AG04450 (cell line): Measurements from ENCODE around the gene RFC5. TPM values are rescaled to one million over a fixed set of nuclear protein-coding genes. Genes with fewer than 3 reads are reported as not detected.
A peak's percentile ranks its signal among the peaks of the same experiment; 100 is the strongest.

Experiments used
- CTCF ChIA-PET: fragments of 300-600, 350-600 bp; formaldehyde crosslinking; extraction: SDS; loops from one replicate; lab custom pipeline; 2022; ENCODE audit warnings: antibody characterized with exemption, inconsistent platforms; lab: Charles Lee
- POLR2A ChIA-PET: fragments of 350-600 bp; formaldehyde crosslinking; extraction: SDS; loops from one replicate; lab custom pipeline; 2021; ENCODE audit warnings: antibody characterized with exemption, inconsistent platforms; lab: Yijun Ruan, JAX
- DNase-seq: peaks from one replicate; pipeline ENCODE4 v3.0.0-alpha.2; 2011; ENCODE audit warnings: low read depth, low spot score
- H3K27ac ChIP-seq: one replicate; pipeline ENCODE4 v1.5.1; 2012; ENCODE audit warnings: low read depth, low read length, control low read depth
- H3K27me3 ChIP-seq: one replicate; pipeline ENCODE4 v1.6.0; 2012; ENCODE audit warnings: low read length; ENCODE audit not compliant: control insufficient read depth, insufficient read depth
- H3K4me3 ChIP-seq: 2 replicates; pipeline ENCODE4 v1.5.1; 2011; ENCODE audit warnings: mild to moderate bottlenecking, low read depth, low read length, control low read depth
- H3K9me3 ChIP-seq: 2 replicates; pipeline ENCODE4 v1.5.1; 2012; ENCODE audit warnings: low read length; ENCODE audit not compliant: control insufficient read depth, insufficient read depth
- polyA plus RNA-seq: library from polyadenylated mRNA; depleted of rRNA; stranded (reverse); fragments of >200 nt; gene quantifications from 2 replicates; pipeline ENCODE4 v1.2.3, GENCODE V29; 2011
- TF ChIP-seq, protein P1 (sequence below): IDR thresholded peaks from 2 replicates; pipeline ENCODE4 v1.5.1; 2011; ENCODE audit warnings: low read depth, low read length, control low read depth, inconsistent platforms

Gene RFC5
- polyA plus RNA-seq, 1 experiment = 10.4 TPM

DNA sequence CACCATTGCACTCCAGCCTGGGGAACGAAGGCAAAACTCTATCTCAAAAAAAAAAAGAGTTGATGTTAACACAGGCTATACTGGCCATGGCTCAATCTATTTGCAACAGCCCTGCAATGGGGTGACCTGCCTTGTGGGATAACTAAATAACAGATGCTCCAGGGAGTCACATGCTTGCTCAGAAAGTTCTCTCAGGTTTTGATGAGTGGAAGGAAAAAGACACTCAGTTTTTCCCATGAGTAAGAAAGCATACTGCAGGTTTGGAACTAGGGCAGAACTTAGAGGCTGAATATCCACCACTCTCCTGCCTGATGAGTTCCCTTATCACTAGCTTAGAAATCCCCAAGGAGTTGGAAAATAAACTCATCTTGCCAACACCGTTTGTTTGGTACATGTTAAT is 27.6 kb downstream of the RFC5 start:
- ChIA-PET POLR2A (no interaction called here), CTCF (interaction anchor here (2.0 kb wide), 1 partner anchor 9 kb away, joined by 12 read pairs; no protein-coding TSS in a partner anchor)
- TF ChIP-seq, protein P1, sequence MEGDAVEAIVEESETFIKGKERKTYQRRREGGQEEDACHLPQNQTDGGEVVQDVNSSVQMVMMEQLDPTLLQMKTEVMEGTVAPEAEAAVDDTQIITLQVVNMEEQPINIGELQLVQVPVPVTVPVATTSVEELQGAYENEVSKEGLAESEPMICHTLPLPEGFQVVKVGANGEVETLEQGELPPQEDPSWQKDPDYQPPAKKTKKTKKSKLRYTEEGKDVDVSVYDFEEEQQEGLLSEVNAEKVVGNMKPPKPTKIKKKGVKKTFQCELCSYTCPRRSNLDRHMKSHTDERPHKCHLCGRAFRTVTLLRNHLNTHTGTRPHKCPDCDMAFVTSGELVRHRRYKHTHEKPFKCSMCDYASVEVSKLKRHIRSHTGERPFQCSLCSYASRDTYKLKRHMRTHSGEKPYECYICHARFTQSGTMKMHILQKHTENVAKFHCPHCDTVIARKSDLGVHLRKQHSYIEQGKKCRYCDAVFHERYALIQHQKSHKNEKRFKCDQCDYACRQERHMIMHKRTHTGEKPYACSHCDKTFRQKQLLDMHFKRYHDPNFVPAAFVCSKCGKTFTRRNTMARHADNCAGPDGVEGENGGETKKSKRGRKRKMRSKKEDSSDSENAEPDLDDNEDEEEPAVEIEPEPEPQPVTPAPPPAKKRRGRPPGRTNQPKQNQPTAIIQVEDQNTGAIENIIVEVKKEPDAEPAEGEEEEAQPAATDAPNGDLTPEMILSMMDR = no peak

DNA sequence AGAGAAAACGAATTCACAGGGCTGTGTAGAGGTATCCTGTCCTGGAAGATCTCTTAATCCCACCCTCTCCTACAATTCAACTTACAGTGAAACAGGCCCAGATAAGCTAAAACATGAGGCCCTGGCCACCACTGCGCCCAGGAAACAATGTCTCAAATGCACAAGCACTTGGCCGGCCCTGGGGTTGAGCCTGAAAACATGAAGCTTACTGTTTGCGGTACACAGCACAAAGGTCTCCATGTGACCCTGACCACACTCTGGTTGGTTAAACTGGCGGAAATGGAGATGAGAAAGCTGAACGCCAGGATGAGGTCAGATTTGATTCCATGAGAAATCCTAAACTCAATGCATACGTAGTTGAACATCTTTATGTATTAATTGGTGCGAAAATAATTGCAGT is 28.1 kb downstream of the RFC5 start:
- CTCF ChIA-PET = interaction anchor here (2.0 kb wide), 1 partner anchor 10 kb away, joined by 12 read pairs; no protein-coding TSS in a partner anchor
- DNase-seq = no peak
- Histone ChIP-seq H3K27me3 (no peaks in the 10 kb centered on the region), H3K27ac (no peak overlapping the region), H3K4me3 (no peak overlapping the region), H3K9me3 (no peaks in the 10 kb centered on the region)
- TF ChIP-seq, protein P1 = no peak
- POLR2A ChIA-PET = interaction anchor here (0.5 kb wide), 1 partner anchor 13 kb away, joined by 3 read pairs; no protein-coding TSS in a partner anchor

More for the DNA sequence above, 27.6 kb downstream of the RFC5 start:
- Histone ChIP-seq H3K9me3 (no peaks in the 10 kb centered on the region), H3K4me3 (no peak overlapping the region), H3K27ac (no peak overlapping the region), H3K27me3 (no peaks in the 10 kb centered on the region)
- DNase-seq = no peak

DNA sequence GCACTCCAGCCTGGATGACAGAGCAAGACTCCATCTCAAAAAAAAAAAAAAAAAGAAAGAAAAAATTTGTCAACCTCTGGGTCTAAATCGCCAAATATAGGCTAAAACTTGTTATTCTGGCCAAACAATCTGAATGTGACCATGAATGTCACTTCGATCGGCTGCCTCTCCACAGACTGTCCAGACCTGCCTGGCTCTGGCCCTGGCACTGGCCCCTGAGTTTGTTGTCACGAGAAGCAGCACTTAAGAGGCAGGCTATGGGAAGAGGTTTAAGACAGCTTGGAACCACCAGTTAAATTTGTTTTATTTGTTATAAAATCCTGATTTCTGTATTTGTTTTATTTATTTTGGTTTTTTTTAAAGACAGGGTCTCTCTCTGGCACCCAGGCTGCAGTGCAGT is 29.9 kb downstream of the RFC5 start:
- POLR2A ChIA-PET = no interaction called here
- H3K27ac ChIP-seq = no peak overlapping the region
- CTCF ChIA-PET = interaction anchor here (1.4 to 1.6 kb wide), 2 partner anchors 9 to 12 kb away, joined by 4 to 8 read pairs; no protein-coding TSS in a partner anchor

DNA sequence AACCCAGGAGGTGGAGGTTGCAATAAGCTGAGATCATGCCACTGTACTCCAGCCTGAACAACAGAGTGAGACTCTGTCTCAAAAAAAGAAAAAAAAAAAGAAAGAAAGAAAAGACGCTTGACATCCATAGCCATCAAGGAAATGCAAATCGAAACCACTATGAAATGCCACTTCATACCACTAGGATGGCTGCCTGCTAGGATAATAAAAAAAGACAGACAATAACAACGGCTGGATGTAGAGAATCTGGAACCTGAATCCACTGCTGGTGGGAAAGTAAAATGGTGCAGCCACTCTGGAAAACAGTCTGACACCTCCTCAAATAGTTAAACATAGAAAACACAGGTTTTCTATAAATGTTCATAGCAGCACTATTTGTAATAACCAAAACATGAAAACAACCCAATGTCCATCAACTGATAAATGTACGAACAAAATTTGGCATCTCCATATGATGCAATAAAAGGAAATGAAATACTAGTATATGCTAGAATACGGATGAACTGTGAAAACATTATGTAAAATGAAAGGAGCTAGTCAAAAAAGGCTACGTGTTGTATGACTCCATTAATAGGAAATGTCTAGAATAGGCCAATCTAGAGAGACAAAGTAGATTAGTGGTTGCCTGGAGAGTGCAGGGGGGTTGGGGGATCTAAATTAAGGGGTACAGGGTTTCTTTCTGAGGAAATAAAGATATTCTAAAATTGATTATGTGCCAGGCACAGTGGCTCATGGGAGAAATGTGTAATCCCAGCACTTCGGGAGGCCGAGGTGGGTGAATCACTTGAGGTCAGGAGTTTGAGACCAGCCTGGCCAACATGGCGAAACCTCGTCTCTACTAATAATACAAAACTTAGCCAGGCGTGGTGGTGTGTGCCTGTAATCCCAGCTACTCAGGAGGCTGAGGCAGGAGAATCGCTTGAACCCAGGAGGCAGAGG is 34.7 kb downstream of the RFC5 start:
- POLR2A ChIA-PET = interaction anchor here (0.6 kb wide), 1 partner anchor 10 kb away, joined by 3 read pairs; the partner anchor contains the start of gene WSB2
- no peak overlapping the region for H3K27ac ChIP-seq

More for the DNA sequence above, 29.9 kb downstream of the RFC5 start:
- TF ChIP-seq, protein P1 = no peak
- no peaks in the 10 kb centered on the region for H3K27me3 ChIP-seq
- no peaks in the 10 kb centered on the region for H3K9me3 ChIP-seq
- DNase-seq = no peak
- H3K4me3 ChIP-seq = no peak overlapping the region

More for the DNA sequence above, 34.7 kb downstream of the RFC5 start:
- no peaks in the 10 kb centered on the region for H3K9me3 ChIP-seq
- CTCF ChIA-PET = interaction anchor here (0.6 kb wide), 1 partner anchor 16 kb away, joined by 3 read pairs; no protein-coding TSS in a partner anchor
- H3K4me3 ChIP-seq = no peak overlapping the region
- TF ChIP-seq, protein P1 = peak; percentile 17; the same call in 1 of the 2 replicates
- no peaks in the 10 kb centered on the region for H3K27me3 ChIP-seq
- no peak for DNase-seq
